ENCODE results near the gene CAMKK2. TPM values are rescaled to one million over a fixed set of nuclear protein-coding genes. Genes with fewer than 3 reads are reported as not detected.

Gene CAMKK2
- total RNA-seq, 1 experiment from 2014 or later: 34.0 TPM

DNA sequence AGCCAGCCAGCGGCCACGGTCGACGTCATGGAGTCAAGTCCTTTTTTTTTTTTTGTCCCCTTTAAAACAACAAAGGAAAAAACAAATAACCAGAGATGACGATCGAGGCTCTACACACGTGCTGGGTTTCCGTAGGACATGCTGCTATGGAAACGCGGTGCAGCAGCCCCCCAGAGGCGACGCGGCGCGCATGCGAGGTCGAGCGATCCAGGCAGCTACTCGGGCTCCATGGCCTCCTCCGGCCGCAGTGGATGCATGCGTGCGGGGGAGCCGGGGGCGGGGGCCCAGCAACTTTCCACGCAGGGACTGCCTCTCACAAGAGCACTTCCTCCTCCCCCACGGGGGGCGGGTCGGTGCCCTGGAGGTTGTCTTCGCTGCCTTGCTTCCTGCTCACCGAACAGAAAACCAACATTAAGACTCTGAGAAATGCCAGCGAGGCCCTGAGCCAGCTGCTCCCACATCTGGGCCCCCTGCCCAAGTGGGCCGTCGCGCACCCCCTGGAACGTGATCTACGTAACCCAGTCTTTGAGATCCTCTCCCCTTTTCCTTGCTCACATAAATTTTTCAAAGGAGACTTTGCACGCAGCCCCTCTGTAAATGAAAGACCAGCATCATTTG is 55.9 kb downstream of the CAMKK2 start:
- CTCF ChIA-PET: no interaction called here
- Mint-ChIP-seq H3K4me1 (ENCODE audit: low read depth, unreplicated experiment) (no peaks in the 10 kb centered on the region), H3K27ac (ENCODE audit: unreplicated experiment) (no peak overlapping the region), H3K36me3 (ENCODE audit: insufficient read depth, unreplicated experiment) (peaks cover 30% of the 10 kb centered on the region), H3K4me3 (ENCODE audit: low read depth, unreplicated experiment) (no peak overlapping the region), H3K9me3 (ENCODE audit: low read depth, unreplicated experiment) (no peaks in the 10 kb centered on the region), H3K27me3 (ENCODE audit: unreplicated experiment) (no peaks in the 10 kb centered on the region)
- intact Hi-C loops (cut with micrococcal nuclease; ENCODE audit: unreplicated experiment): no loop called here
- BruUV-seq (replicated peaks): no TSS peak
- no peak for DNase-seq
- TF ChIP-seq, protein P1, sequence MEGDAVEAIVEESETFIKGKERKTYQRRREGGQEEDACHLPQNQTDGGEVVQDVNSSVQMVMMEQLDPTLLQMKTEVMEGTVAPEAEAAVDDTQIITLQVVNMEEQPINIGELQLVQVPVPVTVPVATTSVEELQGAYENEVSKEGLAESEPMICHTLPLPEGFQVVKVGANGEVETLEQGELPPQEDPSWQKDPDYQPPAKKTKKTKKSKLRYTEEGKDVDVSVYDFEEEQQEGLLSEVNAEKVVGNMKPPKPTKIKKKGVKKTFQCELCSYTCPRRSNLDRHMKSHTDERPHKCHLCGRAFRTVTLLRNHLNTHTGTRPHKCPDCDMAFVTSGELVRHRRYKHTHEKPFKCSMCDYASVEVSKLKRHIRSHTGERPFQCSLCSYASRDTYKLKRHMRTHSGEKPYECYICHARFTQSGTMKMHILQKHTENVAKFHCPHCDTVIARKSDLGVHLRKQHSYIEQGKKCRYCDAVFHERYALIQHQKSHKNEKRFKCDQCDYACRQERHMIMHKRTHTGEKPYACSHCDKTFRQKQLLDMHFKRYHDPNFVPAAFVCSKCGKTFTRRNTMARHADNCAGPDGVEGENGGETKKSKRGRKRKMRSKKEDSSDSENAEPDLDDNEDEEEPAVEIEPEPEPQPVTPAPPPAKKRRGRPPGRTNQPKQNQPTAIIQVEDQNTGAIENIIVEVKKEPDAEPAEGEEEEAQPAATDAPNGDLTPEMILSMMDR (IDR thresholded peaks at IDR 0.05; ENCODE audit: unreplicated experiment): no peak

DNA sequence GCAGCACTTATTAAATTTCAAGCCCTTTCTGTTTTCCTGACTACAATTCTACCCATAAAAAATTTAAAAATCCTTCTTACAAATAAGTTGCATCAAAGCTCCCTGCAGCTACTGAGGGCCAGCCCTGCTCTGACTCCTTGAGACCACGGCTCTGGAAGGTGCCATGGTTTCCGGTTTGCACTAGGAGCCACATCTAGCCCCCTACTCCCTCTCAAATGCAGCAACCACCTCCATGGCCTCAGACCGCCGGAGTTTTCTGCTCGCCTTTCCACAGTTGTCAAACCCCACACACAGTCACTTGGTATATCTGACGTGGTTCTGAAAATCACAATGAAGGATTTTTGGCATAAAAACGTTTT is 56.5 kb downstream of the CAMKK2 start:
- H3K36me3 Mint-ChIP-seq (ENCODE audit: insufficient read depth, unreplicated experiment): peaks cover 34% of the 10 kb centered on the region
- BruUV-seq (replicated peaks): no TSS peak
- no peak for DNase-seq
- H3K27ac Mint-ChIP-seq (ENCODE audit: unreplicated experiment): no peak overlapping the region
- H3K9me3 Mint-ChIP-seq (ENCODE audit: low read depth, unreplicated experiment): no peaks in the 10 kb centered on the region
- H3K27me3 Mint-ChIP-seq (ENCODE audit: unreplicated experiment): no peaks in the 10 kb centered on the region
- intact Hi-C loops (cut with micrococcal nuclease; ENCODE audit: unreplicated experiment): no loop called here
- CTCF ChIA-PET: no interaction called here
- no peaks in the 10 kb centered on the region for H3K4me1 Mint-ChIP-seq (ENCODE audit: low read depth, unreplicated experiment)
- TF ChIP-seq, protein P1 (IDR thresholded peaks at IDR 0.05; ENCODE audit: unreplicated experiment): no peak
- no peak overlapping the region for H3K4me3 Mint-ChIP-seq (ENCODE audit: low read depth, unreplicated experiment)

GRCh38 chr12:121239351-121240061 is 57.0 kb downstream of the CAMKK2 start:
- Mint-ChIP-seq H3K27me3 (ENCODE audit: unreplicated experiment) (no peaks in the 10 kb centered on the region), H3K4me3 (ENCODE audit: low read depth, unreplicated experiment) (no peak overlapping the region), H3K9me3 (ENCODE audit: low read depth, unreplicated experiment) (no peaks in the 10 kb centered on the region), H3K4me1 (ENCODE audit: low read depth, unreplicated experiment) (no peaks in the 10 kb centered on the region), H3K36me3 (ENCODE audit: insufficient read depth, unreplicated experiment) (peaks cover 40% of the 10 kb centered on the region), H3K27ac (ENCODE audit: unreplicated experiment) (no peak overlapping the region)
- TSS peak; percentile 19 for BruUV-seq (replicated peaks)
- no peak for DNase-seq
- TF ChIP-seq, protein P1 (IDR thresholded peaks at IDR 0.05; ENCODE audit: unreplicated experiment): no peak
- CTCF ChIA-PET: no interaction called here
- intact Hi-C loops (cut with micrococcal nuclease; ENCODE audit: unreplicated experiment): no loop called here

DNA sequence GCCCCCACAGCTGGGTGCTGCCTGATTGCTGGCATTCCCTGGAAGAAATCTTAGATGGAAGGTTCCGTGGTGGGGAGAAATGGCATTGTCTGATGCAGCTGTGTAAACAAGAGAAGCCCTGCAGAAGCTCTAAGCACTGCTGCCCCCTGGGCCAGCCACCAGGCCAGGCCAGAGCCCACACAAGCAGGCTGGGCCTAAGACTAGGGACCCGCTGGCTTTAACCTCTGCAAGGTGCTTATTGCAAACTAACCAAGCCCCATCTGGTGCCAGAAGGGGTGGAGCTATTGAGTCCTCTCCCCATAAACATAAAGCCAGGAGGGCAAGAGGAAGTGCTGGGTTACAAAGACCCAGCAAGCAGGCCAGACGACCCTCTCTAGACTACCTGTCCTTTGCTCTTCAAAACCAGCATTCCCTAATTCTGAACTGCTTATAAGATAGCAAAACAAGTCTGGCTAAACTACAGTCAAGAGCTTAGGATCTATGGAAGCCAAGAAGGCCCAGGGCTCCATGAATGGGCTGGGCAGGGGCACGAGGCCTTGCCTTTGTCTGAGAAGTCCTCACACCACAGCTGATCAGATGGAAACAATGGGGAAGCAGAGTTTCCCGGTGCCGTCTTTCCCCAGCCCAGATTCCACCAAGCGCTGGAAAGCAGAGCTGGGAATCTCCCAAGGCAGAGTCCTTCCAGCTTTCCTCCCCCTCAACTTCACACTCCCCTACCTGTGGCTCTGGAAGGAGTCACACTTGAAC is 57.7 kb downstream of the CAMKK2 start:
- BruUV-seq (replicated peaks): no TSS peak
- peaks cover 44% of the 10 kb centered on the region for H3K36me3 Mint-ChIP-seq (ENCODE audit: insufficient read depth, unreplicated experiment)
- no peaks in the 10 kb centered on the region for H3K9me3 Mint-ChIP-seq (ENCODE audit: low read depth, unreplicated experiment)
- no peak overlapping the region for H3K27ac Mint-ChIP-seq (ENCODE audit: unreplicated experiment)
- DNase-seq: no peak
- intact Hi-C loops (cut with micrococcal nuclease; ENCODE audit: unreplicated experiment): no loop called here
- TF ChIP-seq, protein P1 (IDR thresholded peaks at IDR 0.05; ENCODE audit: unreplicated experiment): no peak
- no peaks in the 10 kb centered on the region for H3K4me1 Mint-ChIP-seq (ENCODE audit: low read depth, unreplicated experiment)
- CTCF ChIA-PET: no interaction called here
- no peaks in the 10 kb centered on the region for H3K27me3 Mint-ChIP-seq (ENCODE audit: unreplicated experiment)
- no peak overlapping the region for H3K4me3 Mint-ChIP-seq (ENCODE audit: low read depth, unreplicated experiment)
